Measurements from ENCODE around the gene DNASE1L1. TPM values are rescaled to one million over a fixed set of nuclear protein-coding genes. Genes with fewer than 3 reads are reported as not detected.

DNASE1L1 gene
- polyA plus RNA-seq, 1 donor: 26.2 TPM

DNA sequence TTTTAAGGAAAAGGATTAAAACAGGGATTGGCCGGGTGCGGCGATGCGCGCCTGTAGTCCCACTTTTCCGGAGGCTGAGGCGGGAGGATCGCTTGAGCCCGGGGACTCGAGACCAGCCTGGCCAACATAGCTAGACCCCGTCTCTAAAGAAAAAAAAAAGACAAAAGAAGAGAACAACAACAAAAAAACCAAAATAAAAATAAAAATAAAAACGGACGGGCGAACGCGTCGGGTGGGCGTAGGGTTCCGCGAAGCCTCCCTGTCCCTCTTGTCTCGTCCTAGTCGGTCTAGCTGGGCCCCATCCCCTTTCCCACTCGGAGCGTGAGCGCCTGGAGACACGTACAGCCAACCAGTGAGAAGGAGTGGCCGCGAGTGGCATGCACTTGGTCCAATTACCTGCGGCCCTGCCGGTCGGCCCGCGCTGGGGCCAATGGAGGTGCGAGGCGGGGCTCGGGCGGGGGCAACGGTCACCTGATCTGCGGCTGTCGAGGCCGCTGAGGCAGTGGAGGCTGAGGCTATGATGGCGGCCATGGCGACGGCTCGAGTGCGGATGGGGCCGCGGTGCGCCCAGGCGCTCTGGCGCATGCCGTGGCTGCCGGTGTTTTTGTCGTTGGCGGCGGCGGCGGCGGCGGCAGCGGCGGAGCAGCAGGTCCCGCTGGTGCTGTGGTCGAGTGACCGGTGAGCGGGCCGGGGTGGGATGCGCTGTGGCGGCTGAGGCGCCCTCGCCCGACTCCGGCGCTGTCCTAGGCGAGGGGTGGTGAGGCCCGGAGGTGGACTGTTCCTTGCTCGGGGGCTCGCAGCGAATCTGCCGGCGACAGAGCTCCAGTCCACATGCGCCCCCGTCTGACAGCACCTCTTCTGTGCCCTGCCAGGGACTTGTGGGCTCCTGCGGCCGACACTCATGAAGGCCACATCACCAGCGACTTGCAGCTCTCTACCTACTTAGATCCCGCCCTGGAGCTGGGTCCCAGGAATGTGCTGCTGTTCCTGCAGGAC is 19.4 kb upstream of the DNASE1L1 start, which contains the start of gene ATP6AP1:
TSS of gene ATP6AP1 (plus strand) at position 502 of the 996 bp plus-strand sequence. CDS start at position 518, 16 bp downstream.
- DNase-seq: peak; percentile 87 to 93
- H3K4me3 ChIP-seq (ENCODE audit: low read length): peak within 1 kb of the TSS; percentile 71
- H3K27ac ChIP-seq (ENCODE audit: low read length): peak within 1 kb of the TSS; percentile 58
- H3K9me3 ChIP-seq (ENCODE audit: control insufficient read depth, low read depth, low read length): no peaks in the 10 kb centered on the region
- WGBS (ENCODE audit: insufficient coverage, low lambda C conversion rate): no CpG with 5 or more reads among the region's 87 CpGs
- H3K36me3 ChIP-seq (ENCODE audit: control insufficient read depth, insufficient read depth, low read length): peaks cover 23% of the 10 kb centered on the region
- peaks cover 8% of the 10 kb centered on the region for H3K4me1 ChIP-seq (ENCODE audit: control insufficient read depth, insufficient read depth, low read length)
- no peaks in the 10 kb centered on the region for H3K27me3 ChIP-seq (ENCODE audit: control insufficient read depth, insufficient read depth, low read length)

DNA sequence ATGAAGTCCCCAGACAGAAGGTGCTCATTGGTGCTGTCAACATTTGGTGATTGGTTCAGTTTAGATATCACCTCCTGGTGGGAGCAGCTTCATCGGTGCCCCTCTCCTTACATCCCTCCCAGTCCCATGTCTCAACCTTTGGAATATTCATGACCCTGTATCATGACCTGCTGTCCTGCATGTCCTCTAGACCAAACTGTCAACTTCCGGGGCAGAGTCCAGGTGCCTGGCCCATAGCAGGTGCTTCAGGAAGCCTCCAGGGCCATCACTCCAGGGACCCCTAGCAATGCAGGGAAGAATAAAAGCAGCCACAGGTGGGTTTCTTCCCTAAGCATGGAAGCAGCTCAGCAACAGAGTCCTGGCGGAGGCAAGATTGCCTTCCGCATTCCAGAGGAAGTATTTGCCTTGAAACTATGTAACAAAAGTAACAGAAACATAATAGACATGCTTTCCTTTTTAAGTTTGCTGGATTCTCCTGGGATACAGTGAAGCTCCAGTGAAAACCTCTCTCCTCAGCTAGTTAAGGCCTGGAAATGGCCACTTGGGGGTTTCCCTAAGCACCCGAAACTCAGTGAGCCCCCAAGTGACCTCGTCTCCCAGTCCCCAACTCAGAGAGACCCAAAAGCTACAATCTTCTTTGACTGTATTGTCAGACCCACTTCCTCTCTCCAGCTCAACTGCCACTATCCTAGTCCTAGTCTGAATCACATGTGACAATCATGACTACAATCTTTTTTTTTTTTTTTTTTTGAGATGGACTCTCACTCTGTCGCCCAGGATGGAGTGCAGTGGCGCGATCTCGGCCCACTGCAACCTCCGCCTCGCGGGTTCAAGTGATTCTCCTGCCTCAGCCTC is 18.1 kb upstream of the DNASE1L1 start:
- Histone ChIP-seq H3K27me3 (ENCODE audit: control insufficient read depth, insufficient read depth, low read length) (no peaks in the 10 kb centered on the region), H3K4me1 (ENCODE audit: control insufficient read depth, insufficient read depth, low read length) (peaks cover 8% of the 10 kb centered on the region), H3K27ac (ENCODE audit: low read length) (peak overlapping the region; percentile 23), H3K36me3 (ENCODE audit: control insufficient read depth, insufficient read depth, low read length) (peaks cover 14% of the 10 kb centered on the region), H3K9me3 (ENCODE audit: control insufficient read depth, low read depth, low read length) (no peaks in the 10 kb centered on the region), H3K4me3 (ENCODE audit: low read length) (no peak overlapping the region)
- no peak for DNase-seq
- no CpG with 5 or more reads among the region's 13 CpGs for WGBS (ENCODE audit: insufficient coverage, low lambda C conversion rate)

DNA sequence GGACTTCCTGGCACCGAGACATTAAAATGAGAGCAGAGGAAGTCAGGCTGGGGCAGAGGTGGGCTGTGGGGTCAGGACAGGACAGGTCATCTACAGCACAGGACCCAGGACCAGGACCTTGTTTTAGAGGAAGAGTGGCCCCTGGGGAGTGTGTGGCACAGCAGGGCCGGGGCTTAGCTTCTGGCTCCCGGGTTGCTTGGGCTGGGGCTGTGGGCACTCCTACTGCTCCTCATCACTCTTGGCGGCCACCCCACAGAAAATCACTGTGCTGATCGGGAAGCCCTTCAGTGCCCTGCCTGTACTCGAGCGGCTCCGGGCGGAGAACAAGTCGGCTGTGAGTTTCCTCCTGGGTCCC is 11.3 kb upstream of the DNASE1L1 start:
- Histone ChIP-seq H3K4me1 (ENCODE audit: control insufficient read depth, insufficient read depth, low read length) (no peaks in the 10 kb centered on the region), H3K27me3 (ENCODE audit: control insufficient read depth, insufficient read depth, low read length) (no peaks in the 10 kb centered on the region), H3K4me3 (ENCODE audit: low read length) (no peak overlapping the region), H3K9me3 (ENCODE audit: control insufficient read depth, low read depth, low read length) (no peaks in the 10 kb centered on the region), H3K36me3 (ENCODE audit: control insufficient read depth, insufficient read depth, low read length) (peaks cover 2% of the 10 kb centered on the region), H3K27ac (ENCODE audit: low read length) (no peak overlapping the region)
- no peak for DNase-seq
- no CpG with 5 or more reads among the region's 10 CpGs for WGBS (ENCODE audit: insufficient coverage, low lambda C conversion rate)

DNA sequence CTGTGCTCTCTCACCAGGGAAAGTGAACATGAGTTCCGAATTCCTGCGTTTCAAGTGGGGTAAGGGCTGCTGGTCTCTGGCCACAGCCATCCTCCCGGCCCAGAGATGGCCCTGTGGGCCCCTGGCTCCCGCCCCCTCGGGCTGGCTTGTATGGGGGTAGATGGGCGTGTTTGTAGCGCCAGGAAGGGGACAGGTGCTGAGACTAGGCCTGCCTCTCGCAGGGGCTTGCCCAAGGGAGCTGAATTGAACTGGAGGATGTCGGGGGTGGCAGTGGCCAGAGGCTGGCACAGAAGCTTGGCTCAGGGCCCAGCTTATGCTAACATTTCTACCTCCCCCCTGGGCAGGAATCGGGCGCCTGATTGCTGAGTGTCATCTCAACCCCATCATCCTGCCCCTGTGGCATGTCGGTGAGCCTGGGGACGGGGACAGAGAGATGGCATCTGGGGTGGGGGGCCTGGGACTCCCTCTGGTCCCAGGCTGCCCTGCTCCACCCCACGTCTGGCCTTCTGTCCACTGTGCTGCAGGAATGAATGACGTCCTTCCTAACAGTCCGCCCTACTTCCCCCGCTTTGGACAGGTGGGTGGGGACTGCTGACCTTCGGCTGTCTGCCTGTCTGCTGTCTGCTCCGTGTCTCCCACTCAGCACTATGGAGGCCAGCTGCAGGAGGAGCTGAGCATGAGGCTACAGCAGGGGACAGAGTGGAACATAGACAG is 10.8 kb upstream of the DNASE1L1 start:
- H3K9me3 ChIP-seq (ENCODE audit: control insufficient read depth, low read depth, low read length): no peaks in the 10 kb centered on the region
- H3K4me3 ChIP-seq (ENCODE audit: low read length): no peak overlapping the region
- no CpG with 5 or more reads among the region's 19 CpGs for WGBS (ENCODE audit: insufficient coverage, low lambda C conversion rate)
- H3K27me3 ChIP-seq (ENCODE audit: control insufficient read depth, insufficient read depth, low read length): no peaks in the 10 kb centered on the region
- DNase-seq: no peak
- H3K27ac ChIP-seq (ENCODE audit: low read length): no peak overlapping the region
- peaks cover 2% of the 10 kb centered on the region for H3K36me3 ChIP-seq (ENCODE audit: control insufficient read depth, insufficient read depth, low read length)
- no peaks in the 10 kb centered on the region for H3K4me1 ChIP-seq (ENCODE audit: control insufficient read depth, insufficient read depth, low read length)

DNA sequence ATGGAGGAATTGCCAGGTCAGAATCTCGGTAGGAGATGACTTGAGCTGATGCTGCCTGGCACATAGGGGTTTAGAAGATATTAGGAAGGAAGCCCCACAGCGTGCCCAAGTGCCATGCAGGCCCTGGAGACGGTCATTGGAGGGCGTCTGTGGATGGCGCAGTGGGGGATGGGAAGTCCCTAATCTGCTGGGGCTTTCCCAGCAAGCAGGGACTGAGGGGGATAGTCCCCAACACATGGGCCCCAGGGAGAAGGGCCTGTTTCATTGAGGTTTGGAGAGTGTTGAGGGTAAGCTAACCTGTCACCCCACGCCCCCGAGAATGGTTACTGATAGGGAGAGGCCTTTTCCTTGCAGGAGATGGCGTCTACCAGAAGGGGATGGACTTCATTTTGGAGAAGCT is 10.1 kb upstream of the DNASE1L1 start:
- Histone ChIP-seq H3K4me3 (ENCODE audit: low read length) (no peak overlapping the region), H3K27me3 (ENCODE audit: control insufficient read depth, insufficient read depth, low read length) (no peaks in the 10 kb centered on the region), H3K9me3 (ENCODE audit: control insufficient read depth, low read depth, low read length) (no peaks in the 10 kb centered on the region), H3K27ac (ENCODE audit: low read length) (no peak overlapping the region), H3K4me1 (ENCODE audit: control insufficient read depth, insufficient read depth, low read length) (no peaks in the 10 kb centered on the region), H3K36me3 (ENCODE audit: control insufficient read depth, insufficient read depth, low read length) (peaks cover 2% of the 10 kb centered on the region)
- WGBS (ENCODE audit: insufficient coverage, low lambda C conversion rate): no CpG with 5 or more reads among the region's 8 CpGs
- DNase-seq: no peak

DNA sequence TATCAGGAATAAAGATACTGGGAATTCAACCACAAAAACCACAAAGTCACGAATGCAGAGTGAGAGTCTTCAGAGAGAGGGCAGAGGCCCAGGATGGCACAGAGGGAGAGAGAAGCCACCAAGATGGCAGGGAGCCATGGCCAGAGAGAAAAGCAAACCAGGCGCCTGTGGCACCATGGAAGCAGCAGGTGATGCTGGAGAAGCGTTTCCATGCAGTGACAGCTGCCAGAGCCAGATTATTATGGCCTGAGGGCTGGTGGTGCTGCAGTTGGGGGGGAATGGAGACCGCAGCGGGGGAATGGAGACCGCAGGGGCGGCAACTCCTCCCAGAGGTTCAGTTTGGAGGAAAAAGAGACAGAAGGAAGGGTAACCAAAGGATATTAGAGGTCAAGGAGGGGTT is 8.1 kb upstream of the DNASE1L1 start:
- Histone ChIP-seq H3K36me3 (ENCODE audit: control insufficient read depth, insufficient read depth, low read length) (peaks cover 9% of the 10 kb centered on the region), H3K9me3 (ENCODE audit: control insufficient read depth, low read depth, low read length) (no peaks in the 10 kb centered on the region), H3K4me3 (ENCODE audit: low read length) (no peak overlapping the region), H3K27me3 (ENCODE audit: control insufficient read depth, insufficient read depth, low read length) (no peaks in the 10 kb centered on the region), H3K27ac (ENCODE audit: low read length) (no peak overlapping the region), H3K4me1 (ENCODE audit: control insufficient read depth, insufficient read depth, low read length) (peaks cover 6% of the 10 kb centered on the region)
- DNase-seq: no peak
- no CpG with 5 or more reads among the region's 7 CpGs for WGBS (ENCODE audit: insufficient coverage, low lambda C conversion rate)

DNA sequence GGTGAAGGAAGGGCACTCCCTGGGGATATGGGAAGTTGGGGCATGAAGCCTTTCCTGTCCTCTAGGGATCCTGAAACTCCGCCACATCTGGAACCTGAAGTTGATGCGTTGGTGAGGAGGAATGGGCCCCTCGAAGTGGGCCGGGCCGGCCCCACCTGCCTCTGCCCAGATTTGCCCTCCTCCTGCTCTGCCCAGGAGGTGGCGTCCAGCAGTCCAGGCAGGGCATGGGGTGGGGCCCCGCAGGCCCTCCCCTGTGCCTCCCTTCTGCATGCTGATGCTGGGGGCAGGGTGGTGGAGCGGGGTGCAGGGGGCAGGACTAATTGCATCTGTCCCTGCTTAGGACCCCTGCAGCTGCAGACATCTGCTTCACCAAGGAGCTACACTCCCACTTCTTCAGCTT is 4.1 kb upstream of the DNASE1L1 start:
- no peak overlapping the region for H3K27ac ChIP-seq (ENCODE audit: low read length)
- H3K27me3 ChIP-seq (ENCODE audit: control insufficient read depth, insufficient read depth, low read length): no peaks in the 10 kb centered on the region
- WGBS (ENCODE audit: insufficient coverage, low lambda C conversion rate): no CpG with 5 or more reads among the region's 8 CpGs
- no peaks in the 10 kb centered on the region for H3K9me3 ChIP-seq (ENCODE audit: control insufficient read depth, low read depth, low read length)
- no peak for DNase-seq
- H3K4me1 ChIP-seq (ENCODE audit: control insufficient read depth, insufficient read depth, low read length): peaks cover 13% of the 10 kb centered on the region
- H3K36me3 ChIP-seq (ENCODE audit: control insufficient read depth, insufficient read depth, low read length): peaks cover 7% of the 10 kb centered on the region
- H3K4me3 ChIP-seq (ENCODE audit: low read length): no peak overlapping the region

DNA sequence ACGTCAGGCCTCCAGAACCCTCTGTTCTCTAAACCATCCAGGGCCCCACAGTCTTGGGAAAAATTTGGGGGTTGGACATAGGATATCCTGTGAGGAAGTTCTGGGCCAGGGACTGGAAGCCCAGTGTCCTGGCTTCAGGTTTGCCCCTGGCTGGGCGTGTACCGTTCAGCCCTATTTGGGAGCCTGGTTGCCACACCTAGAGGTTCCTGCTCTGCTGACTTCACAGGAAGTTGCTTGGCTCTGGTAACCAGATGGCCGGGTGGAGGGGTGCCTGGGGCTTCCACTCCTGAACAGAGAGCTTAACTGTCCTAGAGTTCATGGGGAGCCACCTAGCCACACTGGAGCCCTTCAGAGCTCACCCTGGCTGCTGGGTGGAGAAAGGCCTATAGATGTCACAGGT is 3.4 kb upstream of the DNASE1L1 start:
- no CpG with 5 or more reads among the region's 4 CpGs for WGBS (ENCODE audit: insufficient coverage, low lambda C conversion rate)
- Histone ChIP-seq H3K4me1 (ENCODE audit: control insufficient read depth, insufficient read depth, low read length) (peaks cover 13% of the 10 kb centered on the region), H3K9me3 (ENCODE audit: control insufficient read depth, low read depth, low read length) (no peaks in the 10 kb centered on the region), H3K4me3 (ENCODE audit: low read length) (peak overlapping the region; percentile 75), H3K36me3 (ENCODE audit: control insufficient read depth, insufficient read depth, low read length) (peaks cover 7% of the 10 kb centered on the region), H3K27me3 (ENCODE audit: control insufficient read depth, insufficient read depth, low read length) (no peaks in the 10 kb centered on the region), H3K27ac (ENCODE audit: low read length) (peak overlapping the region; percentile 90)
- DNase-seq: peak in 1 of 2 donors; percentile 8

DNA sequence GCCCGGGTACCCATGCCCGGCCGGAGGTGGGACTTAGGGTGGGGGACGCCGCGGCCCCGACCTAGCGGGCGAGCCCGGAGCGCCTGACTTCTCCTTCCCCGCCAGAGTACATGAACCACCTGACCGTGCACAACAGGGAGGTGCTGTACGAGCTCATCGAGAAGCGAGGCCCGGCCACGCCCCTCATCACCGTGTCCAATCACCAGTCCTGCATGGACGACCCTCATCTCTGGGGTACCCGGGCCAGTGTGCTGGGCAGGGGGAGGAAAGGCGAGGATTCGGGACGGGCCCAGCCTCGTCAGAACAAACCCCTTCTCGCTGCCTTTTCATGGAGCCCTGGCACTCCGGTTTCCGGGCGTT is 2.9 kb upstream of the DNASE1L1 start:
- peak overlapping the region; percentile 75 for H3K4me3 ChIP-seq (ENCODE audit: low read length)
- H3K27ac ChIP-seq (ENCODE audit: low read length): peak overlapping the region; percentile 90
- DNase-seq: peak in 1 of 2 donors; percentile 75
- no peaks in the 10 kb centered on the region for H3K9me3 ChIP-seq (ENCODE audit: control insufficient read depth, low read depth, low read length)
- H3K36me3 ChIP-seq (ENCODE audit: control insufficient read depth, insufficient read depth, low read length): peaks cover 7% of the 10 kb centered on the region
- H3K27me3 ChIP-seq (ENCODE audit: control insufficient read depth, insufficient read depth, low read length): no peaks in the 10 kb centered on the region
- WGBS (ENCODE audit: insufficient coverage, low lambda C conversion rate): no CpG with 5 or more reads among the region's 29 CpGs
- H3K4me1 ChIP-seq (ENCODE audit: control insufficient read depth, insufficient read depth, low read length): peaks cover 13% of the 10 kb centered on the region

Measured in large intestine (tissue), 3 donors.